COLO668 (cell line): ENCODE results near the gene STARD10.
"Not testable (repeated sequence)": the region's sequence is repeated elsewhere in the genome, so short reads cannot be mapped to it uniquely, and the experiment has no call there.

Source experiments
- DNase-seq: peaks from one replicate; lab custom pipeline; 2025; ENCODE audit not compliant: unreplicated experiment; lab: John Stamatoyannopoulos, UW

The STARD10 gene

GRCh38 chr11:72826191-72826941 is 32.5 kb upstream of the STARD10 start:
- DNase-seq = no peak

GRCh38 chr11:72825661-72826060 is 31.8 kb upstream of the STARD10 start:
- DNase-seq = no peak

- no peak for DNase-seq
These were observed 31.1 kb upstream of the STARD10 start for GRCh38 chr11:72824811-72825505.

- no peak for DNase-seq
These were observed 30.2 kb upstream of the STARD10 start for GRCh38 chr11:72824020-72824419.

GRCh38 chr11:72823105-72823804 is 29.4 kb upstream of the STARD10 start:
- no peak for DNase-seq

- DNase-seq = peak; percentile 91
These were observed 28.3 kb upstream of the STARD10 start for GRCh38 chr11:72821920-72822799.

- DNase-seq = peak; percentile 57
These were observed 27.5 kb upstream of the STARD10 start for GRCh38 chr11:72821221-72821919.

GRCh38 chr11:72820439-72821139 is 26.7 kb upstream of the STARD10 start:
- DNase-seq = no peak

GRCh38 chr11:72818971-72819370 is 25.1 kb upstream of the STARD10 start:
- no peak for DNase-seq

GRCh38 chr11:72817966-72818365 is 24.1 kb upstream of the STARD10 start:
- no peak for DNase-seq

GRCh38 chr11:72816404-72816990 is 22.6 kb upstream of the STARD10 start:
- no peak for DNase-seq

- peak; percentile 65 for DNase-seq
These were observed 21.3 kb upstream of the STARD10 start for GRCh38 chr11:72815110-72815618.

GRCh38 chr11:72814286-72815109 is 20.7 kb upstream of the STARD10 start, which contains the start of gene ATG16L2:
TSS of gene ATG16L2 (plus strand) at chr11:72814411. CDS start at chr11:72814446, 35 bp downstream.
- peak; percentile 90 for DNase-seq

- peak; percentile 87 for DNase-seq
These were observed 20.0 kb upstream of the STARD10 start for GRCh38 chr11:72813740-72814285.

GRCh38 chr11:72812967-72813739 is 19.3 kb upstream of the STARD10 start:
- DNase-seq = peak; percentile 55

- DNase-seq = peak; percentile 46
These were observed 18.7 kb upstream of the STARD10 start for GRCh38 chr11:72812604-72812966.

GRCh38 chr11:72811686-72812085 is 17.8 kb upstream of the STARD10 start:
- not testable (repeated sequence) for DNase-seq
